Measurements from ENCODE around the gene CYP2J2.

GRCh38 chr1:59866462-59866861 lies 60.1 kb downstream of the CYP2J2 start:
- TF ChIP-seq CTCF (conservative IDR thresholded peaks at IDR 0.05) (no peak), EZH2 (IDR thresholded peaks at IDR 0.05; ENCODE audit: low read depth) (no peak)
